ENCODE measurements around the gene DUSP5. TPM values are rescaled to one million over a fixed set of nuclear protein-coding genes. Genes with fewer than 3 reads are reported as not detected.
A peak's percentile ranks its signal among the peaks of the same experiment; 100 is the strongest.

DUSP5 gene
- total and polyA plus RNA-seq, 10 of the 15 experiments (the other 5 are each of a cell fraction or from before 2014, with no cell fraction given) = 2.1 to 95.9 (median 23.4) TPM

GRCh38 chr10:110505130-110505770 lies 7.5 kb downstream of the DUSP5 start:
- POLR2A ChIA-PET = interaction anchor here (0.6 to 7.8 kb wide), 5 partner anchors 23 to 181 kb away, joined by 3 to 94 read pairs (median 15); no protein-coding TSS in a partner anchor
- 85% methylated on average over 6 of the region's 6 CpGs for WGBS (ENCODE audit: insufficient coverage, insufficient replicate concordance, low lambda C conversion rate, missing lambda C conversion rate)
- Histone ChIP-seq H3K4me3 (no peak overlapping the region), H3K79me2 (ENCODE audit: control insufficient read depth, insufficient read depth, low read length) (peaks cover 56% of the 10 kb centered on the region), H4K20me1 (ENCODE audit: control insufficient read depth, insufficient read depth) (peaks cover 9% of the 10 kb centered on the region), H3K4me2 (ENCODE audit: control insufficient read depth, insufficient read depth) (peak overlapping the region; percentile 30), H3K4me1 (ENCODE audit: control insufficient read depth, insufficient read depth, low read length) (peaks cover 49% of the 10 kb centered on the region), H3K36me3 (ENCODE audit: control insufficient read depth in 2 of 2, insufficient read depth in 2 of 2, low read length in 1 of 2) (peaks cover 31 to 32% of the 10 kb centered on the region in 2 experiments), H3K9me3 (replicated peaks; ENCODE audit: control insufficient read depth, insufficient read depth, low read length) (no peaks in the 10 kb centered on the region), H2AFZ (ENCODE audit: control insufficient read depth, low read depth, low read length) (no peak overlapping the region), H3K27ac (ENCODE audit: control insufficient read depth, insufficient read depth) (no peak overlapping the region; the same call in 1 of the 2 replicates), H3K9ac (ENCODE audit: control insufficient read depth, insufficient read depth, low read length) (no peak overlapping the region; the same call in 1 of the 2 replicates), H3K27me3 (replicated peaks in 1 of 2; ENCODE audit: control insufficient read depth in 2 of 2, insufficient read depth in 2 of 2, low read length in 1 of 2) (no peaks in the 10 kb centered on the region)
- DNase-seq (ENCODE audit: low read depth, low spot score) (no peak), ATAC-seq (no peak), FAIRE-seq (no peak)
- in situ Hi-C loops (cut with MboI) (no loop called here), intact Hi-C loops (cut with micrococcal nuclease; ENCODE audit: unreplicated experiment) (loop anchor here (10.0 kb wide), 2 partner anchors 370 to 420 kb away; partner anchors contain the start of gene PDCD4)
- RAD21 ChIA-PET (ENCODE audit: unreplicated experiment) = interaction anchor here (1.0 to 11.3 kb wide), 10 partner anchors 24 to 195 kb away, joined by 3 to 325 read pairs (median 20); no protein-coding TSS in a partner anchor
- SMC1A ChIA-PET (ENCODE audit: uncharacterized antibody, unreplicated experiment) = interaction anchor here (0.9 to 14.7 kb wide), 19 partner anchors 8 to 199 kb away, joined by 3 to 261 read pairs (median 8); partner anchors contain the start of gene SMNDC1
- TF ChIP-seq MXI1 (IDR thresholded peaks at IDR 0.05; ENCODE audit: low read depth, low read length) = 0 out of 2 replicates have a peak, but pooled peaks have one; percentile 28
- TF ChIP-seq POLR2AphosphoS5 (IDR thresholded peaks at IDR 0.05; ENCODE audit: low read length) = peak; percentile 20; the same call in 1 of the 2 replicates
- no peak for TF ChIP-seq IKZF2 (IDR thresholded peaks at IDR 0.05)
- TF ChIP-seq, protein P1, sequence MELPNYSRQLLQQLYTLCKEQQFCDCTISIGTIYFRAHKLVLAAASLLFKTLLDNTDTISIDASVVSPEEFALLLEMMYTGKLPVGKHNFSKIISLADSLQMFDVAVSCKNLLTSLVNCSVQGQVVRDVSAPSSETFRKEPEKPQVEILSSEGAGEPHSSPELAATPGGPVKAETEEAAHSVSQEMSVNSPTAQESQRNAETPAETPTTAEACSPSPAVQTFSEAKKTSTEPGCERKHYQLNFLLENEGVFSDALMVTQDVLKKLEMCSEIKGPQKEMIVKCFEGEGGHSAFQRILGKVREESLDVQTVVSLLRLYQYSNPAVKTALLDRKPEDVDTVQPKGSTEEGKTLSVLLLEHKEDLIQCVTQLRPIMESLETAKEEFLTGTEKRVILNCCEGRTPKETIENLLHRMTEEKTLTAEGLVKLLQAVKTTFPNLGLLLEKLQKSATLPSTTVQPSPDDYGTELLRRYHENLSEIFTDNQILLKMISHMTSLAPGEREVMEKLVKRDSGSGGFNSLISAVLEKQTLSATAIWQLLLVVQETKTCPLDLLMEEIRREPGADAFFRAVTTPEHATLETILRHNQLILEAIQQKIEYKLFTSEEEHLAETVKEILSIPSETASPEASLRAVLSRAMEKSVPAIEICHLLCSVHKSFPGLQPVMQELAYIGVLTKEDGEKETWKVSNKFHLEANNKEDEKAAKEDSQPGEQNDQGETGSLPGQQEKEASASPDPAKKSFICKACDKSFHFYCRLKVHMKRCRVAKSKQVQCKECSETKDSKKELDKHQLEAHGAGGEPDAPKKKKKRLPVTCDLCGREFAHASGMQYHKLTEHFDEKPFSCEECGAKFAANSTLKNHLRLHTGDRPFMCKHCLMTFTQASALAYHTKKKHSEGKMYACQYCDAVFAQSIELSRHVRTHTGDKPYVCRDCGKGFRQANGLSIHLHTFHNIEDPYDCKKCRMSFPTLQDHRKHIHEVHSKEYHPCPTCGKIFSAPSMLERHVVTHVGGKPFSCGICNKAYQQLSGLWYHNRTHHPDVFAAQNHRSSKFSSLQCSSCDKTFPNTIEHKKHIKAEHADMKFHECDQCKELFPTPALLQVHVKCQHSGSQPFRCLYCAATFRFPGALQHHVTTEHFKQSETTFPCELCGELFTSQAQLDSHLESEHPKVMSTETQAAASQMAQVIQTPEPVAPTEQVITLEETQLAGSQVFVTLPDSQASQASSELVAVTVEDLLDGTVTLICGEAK (IDR thresholded peaks at IDR 0.05; ENCODE audit: borderline replicate concordance) = no peak
- CTCF ChIA-PET = interaction anchor here (0.7 to 16.7 kb wide), 8 partner anchors 17 to 195 kb away, joined by 3 to 251 read pairs (median 4); no protein-coding TSS in a partner anchor
- no TSS peak for BruUV-seq (replicated peaks)
